HG03575 (cell line): ENCODE data around the gene TREX2.

Source experiments
- ATAC-seq: cut with Tn5 transposase; IDR thresholded peaks from one replicate; pipeline ENCODE4 v1.9.1; 2021; ENCODE audit not compliant: unreplicated experiment, insufficient number of reproducible peaks, low FRiP score; ENCODE audit errors: extremely low read depth

Gene TREX2

GRCh38 chrX:153458476-153458875 lies 12.6 kb upstream of the TREX2 start:
- ATAC-seq = no peak

- ATAC-seq = no peak
These were observed 12.1 kb upstream of the TREX2 start for GRCh38 chrX:153457827-153458466.

GRCh38 chrX:153457136-153457825 lies 11.4 kb upstream of the TREX2 start:
- no peak for ATAC-seq

GRCh38 chrX:153456704-153457103 lies 10.8 kb upstream of the TREX2 start:
- no peak for ATAC-seq

- no peak for ATAC-seq
These were observed 10.3 kb upstream of the TREX2 start for GRCh38 chrX:153456161-153456560.

GRCh38 chrX:153455571-153455970 lies 9.7 kb upstream of the TREX2 start:
- ATAC-seq = no peak

- ATAC-seq = no peak
These were observed 9.2 kb upstream of the TREX2 start for GRCh38 chrX:153454901-153455550.

- no peak for ATAC-seq
These were observed 5.1 kb upstream of the TREX2 start for GRCh38 chrX:153450949-153451277.

- no peak for ATAC-seq
These were observed 4.5 kb upstream of the TREX2 start for GRCh38 chrX:153450114-153450948.

GRCh38 chrX:153449368-153450113 lies 3.7 kb upstream of the TREX2 start:
- ATAC-seq = no peak

GRCh38 chrX:153448556-153449367 lies 2.9 kb upstream of the TREX2 start:
- no peak for ATAC-seq

GRCh38 chrX:153447581-153447960 lies 1.7 kb upstream of the TREX2 start:
- no peak for ATAC-seq

- ATAC-seq = no peak
These were observed 1.2 kb upstream of the TREX2 start for GRCh38 chrX:153446950-153447580.

GRCh38 chrX:153446636-153446936 lies 730 bp upstream of the TREX2 start:
- ATAC-seq = no peak

GRCh38 chrX:153445106-153445855 lies 575 bp downstream of the TREX2 start:
- no peak for ATAC-seq

GRCh38 chrX:153444333-153445011 lies 1.4 kb downstream of the TREX2 start:
- ATAC-seq = no peak
